Brain microvascular endothelial cell (primary cell): Measurements from ENCODE around the gene KLK4.

Experiments
- DNase-seq: peaks from one replicate; pipeline ENCODE4 v3.0.0-alpha.2; 2020
- H3K27ac ChIP-seq: fragments of 250-450 bp; sonication (Bioruptor Pico); 2 replicates; pipeline ENCODE4 v1.5.1; 2020; ENCODE audit warnings: mild to moderate bottlenecking, moderate library complexity
- H3K27me3 ChIP-seq: fragments of 250-450 bp; sonication (Bioruptor Pico); replicated peaks from 2 replicates; pipeline ENCODE4 v1.5.1; 2020; ENCODE audit warnings: mild to moderate bottlenecking
- H3K36me3 ChIP-seq: fragments of 250-450 bp; sonication (Bioruptor Pico); replicated peaks from 2 replicates; pipeline ENCODE4 v1.5.1; 2020; ENCODE audit warnings: mild to moderate bottlenecking
- H3K4me3 ChIP-seq: 2 replicates; pipeline ENCODE4 v1.5.1; 2011; ENCODE audit warnings: low read depth, mild to moderate bottlenecking, control low read depth, low read length, moderate library complexity
- CTCF ChIP-seq: IDR thresholded peaks from 2 replicates; pipeline ENCODE4 v1.5.1; 2011; ENCODE audit warnings: low read depth, mild to moderate bottlenecking, moderate library complexity, low read length, control low read depth, inconsistent platforms; ENCODE audit errors: missing control alignments
- in situ Hi-C: cut with HindIII; loops from 2 replicates; pipeline ENCODE4 v1.10.0; 2017; ENCODE audit warnings: low sequenced_read_pairs, low pct_ligation_motif_present

KLK4 gene

GRCh38 chr19:50910722-50911121 is 473 bp downstream of the KLK4 start:
- DNase-seq, result no peak
- in situ Hi-C loops, result no loop called here
- H3K27ac ChIP-seq, result no peak overlapping the region
- no peak overlapping the region for H3K4me3 ChIP-seq
- no peaks in the 10 kb centered on the region for H3K36me3 ChIP-seq
- no peak for TF ChIP-seq CTCF
- peaks cover 22% of the 10 kb centered on the region for H3K27me3 ChIP-seq

GRCh38 chr19:50909240-50910070 is 1.7 kb downstream of the KLK4 start:
- Histone ChIP-seq H3K36me3 (no peaks in the 10 kb centered on the region), H3K27ac (no peak overlapping the region), H3K4me3 (no peak overlapping the region), H3K27me3 (peaks cover 22% of the 10 kb centered on the region)
- DNase-seq, result peak; percentile 43
- in situ Hi-C loops, result no loop called here
- no peak for TF ChIP-seq CTCF

- H3K36me3 ChIP-seq, result no peaks in the 10 kb centered on the region
- H3K4me3 ChIP-seq, result no peak overlapping the region
- no peak overlapping the region for H3K27ac ChIP-seq
- in situ Hi-C loops, result no loop called here
- no peak for TF ChIP-seq CTCF
- peaks cover 22% of the 10 kb centered on the region for H3K27me3 ChIP-seq
- no peak for DNase-seq
Measured at GRCh38 chr19:50908336-50908735, 2.9 kb downstream of the KLK4 start.

- no peaks in the 10 kb centered on the region for H3K36me3 ChIP-seq
- in situ Hi-C loops, result no loop called here
- no peak overlapping the region for H3K4me3 ChIP-seq
- peaks cover 5% of the 10 kb centered on the region for H3K27me3 ChIP-seq
- TF ChIP-seq CTCF, result peak; percentile 30
- DNase-seq, result no peak
- H3K27ac ChIP-seq, result no peak overlapping the region
Measured at GRCh38 chr19:50906217-50906616, 5.0 kb downstream of the KLK4 start.

GRCh38 chr19:50902640-50903039 is 8.6 kb downstream of the KLK4 start:
- TF ChIP-seq CTCF, result no peak
- in situ Hi-C loops, result no loop called here
- Histone ChIP-seq H3K36me3 (no peaks in the 10 kb centered on the region), H3K4me3 (no peak overlapping the region), H3K27me3 (no peaks in the 10 kb centered on the region), H3K27ac (no peak overlapping the region)
- no peak for DNase-seq

GRCh38 chr19:50899569-50899968 is 11.6 kb downstream of the KLK4 start:
- TF ChIP-seq CTCF, result no peak
- H3K4me3 ChIP-seq, result no peak overlapping the region

More at GRCh38 chr19:50899569-50899968, 11.6 kb downstream of the KLK4 start:
- no peaks in the 10 kb centered on the region for H3K36me3 ChIP-seq
- in situ Hi-C loops, result no loop called here
- H3K27ac ChIP-seq, result no peak overlapping the region
- no peak for DNase-seq
- H3K27me3 ChIP-seq, result no peaks in the 10 kb centered on the region
